ENCODE results near the gene PCDHGA1. TPM values are rescaled to one million over a fixed set of nuclear protein-coding genes. Genes with fewer than 3 reads are reported as not detected.

PCDHGA1 gene
- total and polyA plus RNA-seq, 2 donors (not counting 1 experiment from before 2014, with no cell fraction given): 0.06 to 0.64 TPM

- H2AFZ ChIP-seq (ENCODE audit: insufficient read depth, low read depth, low read length, poor library complexity, severe bottlenecking): no peak overlapping the region
- no peaks in the 10 kb centered on the region for H3K27me3 ChIP-seq (replicated peaks in 1 of 4; ENCODE audit: control extremely low read depth in 1 of 4, control insufficient read depth in 3 of 4, insufficient read depth in 4 of 4, low read length in 3 of 4)
- Mint-ChIP-seq H3K9me3 (ENCODE audit: insufficient read depth) (no peaks in the 10 kb centered on the region), H3K4me3 (no peak overlapping the region), H3K27me3 (no peaks in the 10 kb centered on the region), H3K4me1 (peaks cover 9% of the 10 kb centered on the region), H3K27ac (peak overlapping the region; percentile 4)
- H3K9ac ChIP-seq (ENCODE audit: low read length): no peak overlapping the region
- peaks cover 7% of the 10 kb centered on the region for H4K20me1 ChIP-seq (ENCODE audit: control insufficient read depth, insufficient read depth, low read length, poor library complexity, severe bottlenecking)
- H3K4me3 ChIP-seq (ENCODE audit: control extremely low read depth in 1 of 5, extremely low read depth in 1 of 5, insufficient read depth in 1 of 5, low read depth in 2 of 5, low read length in 4 of 5): no peak overlapping the region
- no peaks in the 10 kb centered on the region for H3K79me2 ChIP-seq (ENCODE audit: control insufficient read depth, insufficient read depth, low read length)
- H3K36me3 ChIP-seq (replicated peaks in 1 of 2; ENCODE audit: control extremely low read depth in 1 of 2, control insufficient read depth in 1 of 2, extremely low read depth in 1 of 2, insufficient read depth in 2 of 2, low read length in 1 of 2): peaks cover 7 to 83% of the 10 kb centered on the region in 2 experiments
- 98% methylated on average over 8 of the region's 11 CpGs for WGBS (ENCODE audit: insufficient coverage)
- no peak for TF ChIP-seq EZH2 (IDR thresholded peaks at IDR 0.05; ENCODE audit: borderline replicate concordance, insufficient read depth, low read depth, low read length, poor library complexity, severe bottlenecking)
- no peak for ATAC-seq (ENCODE audit: low read depth)
- no peak overlapping the region for H3K27ac ChIP-seq (ENCODE audit: low read length in 2 of 2)
- H3K9me3 ChIP-seq (ENCODE audit: control extremely low read depth in 1 of 3, control insufficient read depth in 2 of 3, insufficient read depth in 1 of 3, low read length in 2 of 3): no peaks in the 10 kb centered on the region
- no peak overlapping the region for H3K4me2 ChIP-seq (replicated peaks; ENCODE audit: low read depth, low read length, poor library complexity, severe bottlenecking)
- no peak for DNase-seq
- intact Hi-C loops (cut with micrococcal nuclease): no loop called here
- ChIA-PET CTCF (interaction anchor here (0.6 to 11.5 kb wide), 11 partner anchors 14 to 1143 kb away, joined by 3 to 176 read pairs (median 5); partner anchors contain the start of genes PCDHGA11, PCDHGA12 and PCDHGC3), POLR2A (no interaction called here)
- H3K4me1 ChIP-seq (ENCODE audit: control insufficient read depth in 2 of 2, insufficient read depth in 2 of 2, low read length in 2 of 2): peaks cover 5 to 9% of the 10 kb centered on the region in 2 donors
Observed at GRCh38 chr5:141528291-141528984, 198.1 kb downstream of the PCDHGA1 start.

- WGBS (ENCODE audit: insufficient coverage): no CpG with 5 or more reads among the region's 5 CpGs
Observed at GRCh38 chr5:141529002-141529401, 198.7 kb downstream of the PCDHGA1 start.

More at GRCh38 chr5:141529002-141529401, 198.7 kb downstream of the PCDHGA1 start:
- Histone ChIP-seq H3K36me3 (replicated peaks in 1 of 2; ENCODE audit: control extremely low read depth in 1 of 2, control insufficient read depth in 1 of 2, extremely low read depth in 1 of 2, insufficient read depth in 2 of 2, low read length in 1 of 2) (peaks cover 7 to 83% of the 10 kb centered on the region in 2 experiments), H3K27me3 (replicated peaks in 1 of 4; ENCODE audit: control extremely low read depth in 1 of 4, control insufficient read depth in 3 of 4, insufficient read depth in 4 of 4, low read length in 3 of 4) (no peaks in the 10 kb centered on the region), H3K27ac (ENCODE audit: low read length in 2 of 2) (no peak overlapping the region), H3K9me3 (ENCODE audit: control extremely low read depth in 1 of 3, control insufficient read depth in 2 of 3, insufficient read depth in 1 of 3, low read length in 2 of 3) (no peaks in the 10 kb centered on the region), H3K9ac (ENCODE audit: low read length) (no peak overlapping the region), H3K4me2 (replicated peaks; ENCODE audit: low read depth, low read length, poor library complexity, severe bottlenecking) (no peak overlapping the region), H3K79me2 (ENCODE audit: control insufficient read depth, insufficient read depth, low read length) (no peaks in the 10 kb centered on the region), H3K4me1 (ENCODE audit: control insufficient read depth in 2 of 2, insufficient read depth in 2 of 2, low read length in 2 of 2) (peaks cover 5 to 9% of the 10 kb centered on the region in 2 donors), H3K4me3 (ENCODE audit: control extremely low read depth in 1 of 5, extremely low read depth in 1 of 5, insufficient read depth in 1 of 5, low read depth in 2 of 5, low read length in 4 of 5) (no peak overlapping the region), H2AFZ (ENCODE audit: insufficient read depth, low read depth, low read length, poor library complexity, severe bottlenecking) (no peak overlapping the region), H4K20me1 (ENCODE audit: control insufficient read depth, insufficient read depth, low read length, poor library complexity, severe bottlenecking) (peaks cover 7% of the 10 kb centered on the region)
- Mint-ChIP-seq H3K27me3 (no peaks in the 10 kb centered on the region), H3K4me1 (peaks cover 9% of the 10 kb centered on the region), H3K9me3 (ENCODE audit: insufficient read depth) (no peaks in the 10 kb centered on the region), H3K4me3 (no peak overlapping the region), H3K27ac (peak overlapping the region; percentile 4)
- intact Hi-C loops (cut with micrococcal nuclease): no loop called here
- DNase-seq (no peak), ATAC-seq (ENCODE audit: low read depth) (no peak)
- ChIA-PET CTCF (interaction anchor here (0.6 to 11.5 kb wide), 10 partner anchors 14 to 1144 kb away, joined by 3 to 176 read pairs (median 6); partner anchors contain the start of genes PCDHGA12 and PCDHGC3), POLR2A (no interaction called here)
- TF ChIP-seq EZH2 (IDR thresholded peaks at IDR 0.05; ENCODE audit: borderline replicate concordance, insufficient read depth, low read depth, low read length, poor library complexity, severe bottlenecking): no peak
- TF ChIP-seq, protein P1, sequence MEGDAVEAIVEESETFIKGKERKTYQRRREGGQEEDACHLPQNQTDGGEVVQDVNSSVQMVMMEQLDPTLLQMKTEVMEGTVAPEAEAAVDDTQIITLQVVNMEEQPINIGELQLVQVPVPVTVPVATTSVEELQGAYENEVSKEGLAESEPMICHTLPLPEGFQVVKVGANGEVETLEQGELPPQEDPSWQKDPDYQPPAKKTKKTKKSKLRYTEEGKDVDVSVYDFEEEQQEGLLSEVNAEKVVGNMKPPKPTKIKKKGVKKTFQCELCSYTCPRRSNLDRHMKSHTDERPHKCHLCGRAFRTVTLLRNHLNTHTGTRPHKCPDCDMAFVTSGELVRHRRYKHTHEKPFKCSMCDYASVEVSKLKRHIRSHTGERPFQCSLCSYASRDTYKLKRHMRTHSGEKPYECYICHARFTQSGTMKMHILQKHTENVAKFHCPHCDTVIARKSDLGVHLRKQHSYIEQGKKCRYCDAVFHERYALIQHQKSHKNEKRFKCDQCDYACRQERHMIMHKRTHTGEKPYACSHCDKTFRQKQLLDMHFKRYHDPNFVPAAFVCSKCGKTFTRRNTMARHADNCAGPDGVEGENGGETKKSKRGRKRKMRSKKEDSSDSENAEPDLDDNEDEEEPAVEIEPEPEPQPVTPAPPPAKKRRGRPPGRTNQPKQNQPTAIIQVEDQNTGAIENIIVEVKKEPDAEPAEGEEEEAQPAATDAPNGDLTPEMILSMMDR (IDR thresholded peaks at IDR 0.05): no peak
